ENCODE results near the gene TSC22D4. TPM values are rescaled to one million over a fixed set of nuclear protein-coding genes. Genes with fewer than 3 reads are reported as not detected.

TSC22D4 gene
- polyA plus RNA-seq, 3 donors: 23.8 to 91.5 (median 26.3) TPM

- Mint-ChIP-seq H3K4me3 (no peak overlapping the region), H3K9me3 (peaks cover 0 to under 1% (median 0%) of the 10 kb centered on the region in 7 donors), H3K36me3 (peaks cover 33 to 78% of the 10 kb centered on the region in 2 donors), H3K27ac (peak overlapping the region in 6 of 7 donors; percentile 25 to 86 (median 63)), H3K27me3 (ENCODE audit: low read depth in 3 of 3) (peaks cover 0 to 3% (median 2%) of the 10 kb centered on the region in 3 donors), H3K4me1 (peaks cover 53% of the 10 kb centered on the region)
- 49% methylated on average over 12 of the region's 14 CpGs for WGBS (ENCODE audit: insufficient coverage)
- H2AFZ ChIP-seq (ENCODE audit: insufficient read depth, low read depth, low read length, poor library complexity, severe bottlenecking): no peak overlapping the region
- TF ChIP-seq CTCF (IDR thresholded peaks at IDR 0.05): no peak
- intact Hi-C loops (cut with micrococcal nuclease): loop anchor here in 1 of 2 donors (5.0 kb wide), 1 partner anchor 254 kb away; no protein-coding TSS in a partner anchor
- H4K20me1 ChIP-seq (ENCODE audit: insufficient read depth, low read length): peaks cover 100% of the 10 kb centered on the region
- no peaks in the 10 kb centered on the region for H3K27me3 ChIP-seq (ENCODE audit: control insufficient read depth in 2 of 2, insufficient read depth in 2 of 2, low read length in 2 of 2)
- peak overlapping the region in 1 of 3 experiments; percentile 15 for H3K4me3 ChIP-seq (replicated peaks in 1 of 3; ENCODE audit: low read depth in 2 of 3, low read length in 3 of 3)
- H3K79me2 ChIP-seq (ENCODE audit: insufficient read depth, low read length): peaks cover 44% of the 10 kb centered on the region
- peak overlapping the region; percentile 0 to 52 for H3K27ac ChIP-seq (ENCODE audit: low read depth in 1 of 2, low read length in 2 of 2)
- DNase-seq: peak in 2 of 3 donors; percentile 22 to 77
- H3K4me1 ChIP-seq (ENCODE audit: control insufficient read depth in 1 of 2, insufficient read depth in 2 of 2, low read length in 2 of 2): peaks cover 51 to 56% of the 10 kb centered on the region in 2 donors
- peaks cover 28 to 73% of the 10 kb centered on the region in 2 donors for H3K36me3 ChIP-seq (replicated peaks in 1 of 2; ENCODE audit: control insufficient read depth in 1 of 2, insufficient read depth in 2 of 2, low read length in 2 of 2)
- H3K9me3 ChIP-seq (replicated peaks in 1 of 2; ENCODE audit: control insufficient read depth in 1 of 2, insufficient read depth in 1 of 2, low read length in 2 of 2): no peaks in the 10 kb centered on the region
- H3K4me2 ChIP-seq (replicated peaks; ENCODE audit: extremely low read depth, low read length, poor library complexity, severe bottlenecking): peak overlapping the region; percentile 14
- H3K9ac ChIP-seq (ENCODE audit: insufficient read depth, low read length, poor library complexity, severe bottlenecking): no peak overlapping the region
Observed at GRCh38 chr7:100472854-100473499, 6.0 kb downstream of the TSC22D4 start.

GRCh38 chr7:100472121-100472851, 6.7 kb downstream of the TSC22D4 start:
- no peak overlapping the region for H2AFZ ChIP-seq (ENCODE audit: insufficient read depth, low read depth, low read length, poor library complexity, severe bottlenecking)
- peaks cover 0 to 3% (median 2%) of the 10 kb centered on the region in 3 donors for H3K27me3 Mint-ChIP-seq (ENCODE audit: low read depth in 3 of 3)
- H3K4me1 Mint-ChIP-seq: peaks cover 55% of the 10 kb centered on the region
- no peaks in the 10 kb centered on the region for H3K9me3 Mint-ChIP-seq
- H3K4me1 ChIP-seq (ENCODE audit: control insufficient read depth in 1 of 2, insufficient read depth in 2 of 2, low read length in 2 of 2): peaks cover 47 to 53% of the 10 kb centered on the region in 2 donors
- H3K9ac ChIP-seq (ENCODE audit: insufficient read depth, low read length, poor library complexity, severe bottlenecking): no peak overlapping the region
- no peaks in the 10 kb centered on the region for H3K27me3 ChIP-seq (ENCODE audit: control insufficient read depth in 2 of 2, insufficient read depth in 2 of 2, low read length in 2 of 2)
- H3K36me3 Mint-ChIP-seq: peaks cover 35 to 84% of the 10 kb centered on the region in 2 donors
- H3K4me3 ChIP-seq (replicated peaks in 1 of 3; ENCODE audit: low read depth in 2 of 3, low read length in 3 of 3): no peak overlapping the region
- H3K27ac Mint-ChIP-seq: peak overlapping the region in 3 of 7 donors; percentile 42 to 79 (median 66)
- peak overlapping the region in 1 of 2 donors; percentile 52 for H3K27ac ChIP-seq (ENCODE audit: low read depth in 1 of 2, low read length in 2 of 2)
- DNase-seq: no peak
- TF ChIP-seq CTCF (IDR thresholded peaks at IDR 0.05): no peak
- H4K20me1 ChIP-seq (ENCODE audit: insufficient read depth, low read length): peaks cover 100% of the 10 kb centered on the region
- 86% methylated on average over 14 of the region's 16 CpGs for WGBS (ENCODE audit: insufficient coverage)
- peaks cover 35 to 80% of the 10 kb centered on the region in 2 donors for H3K36me3 ChIP-seq (replicated peaks in 1 of 2; ENCODE audit: control insufficient read depth in 1 of 2, insufficient read depth in 2 of 2, low read length in 2 of 2)
- H3K4me3 Mint-ChIP-seq: no peak overlapping the region
- intact Hi-C loops (cut with micrococcal nuclease): loop anchor here in 1 of 2 donors (5.0 kb wide), 1 partner anchor 255 kb away; no protein-coding TSS in a partner anchor
- peaks cover 37% of the 10 kb centered on the region for H3K79me2 ChIP-seq (ENCODE audit: insufficient read depth, low read length)
- H3K9me3 ChIP-seq (replicated peaks in 1 of 2; ENCODE audit: control insufficient read depth in 1 of 2, insufficient read depth in 1 of 2, low read length in 2 of 2): no peaks in the 10 kb centered on the region
- no peak overlapping the region for H3K4me2 ChIP-seq (replicated peaks; ENCODE audit: extremely low read depth, low read length, poor library complexity, severe bottlenecking)

Data from CD14-positive monocyte (primary cell).